ENCODE data around the gene PRUNE2. TPM values are rescaled to one million over a fixed set of nuclear protein-coding genes. Genes with fewer than 3 reads are reported as not detected.

The PRUNE2 gene
- total RNA-seq, 1 experiment from 2014 or later, result 2.0 TPM

DNA sequence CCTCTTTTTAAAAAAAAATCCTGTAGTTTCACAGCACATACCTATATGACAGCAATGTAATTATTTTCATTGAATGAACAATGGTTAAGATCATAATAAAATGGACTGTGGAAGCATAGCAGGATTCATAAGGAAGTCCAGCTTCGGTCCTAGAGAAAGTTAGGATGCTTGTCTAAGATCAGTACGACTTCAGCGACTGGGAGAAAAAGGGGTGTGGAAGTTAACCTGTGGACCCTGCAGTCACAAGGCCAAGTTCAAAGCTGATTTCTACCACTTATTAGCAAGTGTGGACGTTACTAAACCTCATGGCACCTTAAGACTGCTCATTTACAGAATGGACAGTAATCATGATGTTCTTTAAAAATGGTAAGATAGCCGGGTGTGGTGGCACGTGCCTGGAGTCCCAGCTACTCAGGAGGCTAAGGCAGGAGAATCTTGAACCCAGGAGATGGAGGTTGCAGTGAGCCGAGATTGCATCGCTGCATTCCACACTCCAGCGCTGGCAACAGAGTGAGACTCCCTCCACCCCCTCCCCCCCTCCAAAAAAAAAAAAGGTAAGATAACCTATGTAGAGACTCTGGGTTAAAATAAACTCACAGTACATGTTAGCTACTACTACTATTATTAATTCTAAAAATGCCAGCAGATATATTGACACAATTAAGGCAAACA is 213.3 kb downstream of the PRUNE2 start:
- DNase-seq (ENCODE audit: low read depth), result no peak

DNA sequence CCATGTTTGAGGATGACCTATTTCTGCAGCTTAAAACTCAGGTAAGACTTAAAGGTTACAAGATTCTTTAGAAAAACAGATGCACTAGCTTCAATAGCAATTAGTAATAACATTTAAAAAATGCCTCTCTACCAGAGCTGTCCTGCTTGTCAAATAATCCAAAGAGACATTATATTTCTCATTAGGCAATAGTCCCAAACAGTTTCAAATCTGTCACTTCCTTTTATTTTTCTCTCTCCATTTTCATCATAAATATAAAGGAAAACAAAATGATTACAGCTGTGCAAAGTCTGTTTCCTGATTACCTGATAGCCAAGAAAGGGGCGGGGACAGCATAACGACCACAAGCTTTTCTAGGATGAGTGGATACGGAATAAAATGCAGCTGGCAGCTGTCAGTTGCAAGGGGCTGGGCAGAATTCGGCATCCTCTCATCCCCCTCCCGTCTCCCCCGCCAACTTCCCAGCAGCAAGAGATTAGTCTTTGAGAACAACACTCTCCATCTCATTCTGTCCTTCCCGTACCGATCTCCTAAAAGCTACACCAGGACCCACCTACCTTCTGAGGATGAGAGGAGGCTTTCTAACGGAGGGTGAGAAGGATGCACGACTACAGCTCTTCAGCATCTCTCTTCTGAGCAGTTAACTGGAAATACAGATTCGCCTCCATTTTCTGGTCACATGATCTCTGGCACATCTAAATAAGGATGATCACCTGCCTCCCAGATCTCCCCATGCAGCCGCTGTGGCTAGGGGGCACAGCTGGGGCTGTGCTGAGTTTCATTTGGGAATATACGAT is 214.2 kb downstream of the PRUNE2 start:
- no peak for DNase-seq (ENCODE audit: low read depth)

DNA sequence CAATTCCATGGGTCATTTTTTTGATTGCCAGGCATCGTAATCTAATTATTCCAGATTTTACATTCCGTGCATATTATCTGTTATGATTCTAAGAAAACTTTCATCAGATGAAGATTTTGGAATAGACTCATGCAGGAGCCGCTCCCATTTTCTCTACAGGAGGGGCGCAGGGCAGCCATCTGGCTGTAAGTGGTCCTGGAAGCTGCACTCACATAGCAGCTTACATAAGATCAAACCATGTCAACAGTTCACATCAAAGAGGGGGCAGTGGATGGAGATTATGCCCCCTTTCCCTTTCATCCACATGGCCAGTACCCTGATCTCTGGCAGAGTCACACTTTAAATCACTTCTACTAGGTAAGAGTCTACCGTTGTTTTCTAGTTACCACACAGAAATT is 214.9 kb downstream of the PRUNE2 start:
- no peak for DNase-seq (ENCODE audit: low read depth)

DNA sequence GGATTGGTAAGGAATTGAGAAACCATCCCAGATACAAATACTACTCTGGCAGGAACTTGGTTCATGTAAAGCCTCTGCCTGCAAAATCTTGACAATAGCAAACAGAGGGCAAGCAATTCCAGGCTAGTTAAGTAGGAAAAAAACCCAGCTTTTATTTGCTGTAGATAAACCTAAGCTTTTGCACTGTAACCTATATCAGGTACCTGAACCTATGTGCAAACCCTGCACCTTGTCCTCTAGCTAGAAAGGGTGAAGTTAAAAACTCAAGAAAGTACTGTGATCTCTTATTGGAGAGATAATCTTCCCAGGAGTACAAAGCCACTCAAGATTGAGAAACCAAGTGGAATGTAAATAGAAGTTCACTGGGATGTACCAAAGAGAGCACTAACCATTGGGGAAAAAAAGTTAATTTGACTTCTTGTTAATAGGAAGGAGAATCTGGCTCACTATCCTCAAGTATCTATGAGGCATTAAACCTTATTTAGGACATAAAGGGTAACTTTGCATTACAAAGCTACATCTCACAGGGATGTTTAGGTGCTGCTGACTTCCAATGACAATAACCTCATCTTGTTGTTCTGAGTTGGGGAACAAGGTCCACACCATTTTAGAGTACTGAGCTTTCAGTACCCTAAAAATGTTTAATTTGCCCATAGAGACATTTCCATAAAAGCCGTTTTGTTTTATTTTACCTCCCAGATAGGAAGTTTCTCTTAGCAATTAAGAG is 215.5 kb downstream of the PRUNE2 start:
- no peak for DNase-seq (ENCODE audit: low read depth)

DNA sequence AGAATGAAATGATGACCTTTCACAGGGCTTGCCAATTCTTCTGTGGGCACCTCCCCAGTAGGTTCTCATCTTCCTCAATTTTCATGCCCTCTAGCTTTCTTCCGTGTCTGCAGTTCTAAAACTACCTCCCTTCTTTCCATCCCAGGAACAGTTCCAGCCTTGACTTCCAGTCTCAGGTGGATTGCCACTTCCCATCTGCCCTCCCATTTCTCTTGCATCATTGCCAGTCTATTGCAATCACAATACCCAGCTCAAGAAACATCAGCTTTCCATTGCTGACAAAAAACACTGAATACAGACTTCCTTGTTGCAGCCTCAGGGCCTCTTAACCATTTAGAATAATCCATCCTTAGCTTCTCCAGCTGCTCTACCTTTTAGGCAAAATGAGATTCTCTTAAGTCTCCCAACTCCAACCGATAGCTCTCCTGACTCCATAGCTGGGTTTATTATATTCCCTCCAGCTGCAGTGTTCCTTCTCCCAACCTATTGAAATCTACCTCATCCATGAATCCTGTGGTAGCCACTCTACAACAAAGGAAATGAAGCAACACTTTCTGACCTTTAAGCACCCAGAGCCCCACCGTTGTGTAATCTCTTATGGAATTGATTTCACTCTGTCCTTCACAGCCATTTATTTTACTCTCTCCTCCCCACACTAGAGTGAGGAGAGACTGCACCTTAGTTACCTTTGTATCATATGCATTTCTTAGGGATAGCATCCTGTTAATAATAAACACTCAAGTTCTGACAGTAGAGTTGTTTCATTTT is 217.3 kb downstream of the PRUNE2 start:
- DNase-seq (ENCODE audit: low read depth), result no peak

DNA sequence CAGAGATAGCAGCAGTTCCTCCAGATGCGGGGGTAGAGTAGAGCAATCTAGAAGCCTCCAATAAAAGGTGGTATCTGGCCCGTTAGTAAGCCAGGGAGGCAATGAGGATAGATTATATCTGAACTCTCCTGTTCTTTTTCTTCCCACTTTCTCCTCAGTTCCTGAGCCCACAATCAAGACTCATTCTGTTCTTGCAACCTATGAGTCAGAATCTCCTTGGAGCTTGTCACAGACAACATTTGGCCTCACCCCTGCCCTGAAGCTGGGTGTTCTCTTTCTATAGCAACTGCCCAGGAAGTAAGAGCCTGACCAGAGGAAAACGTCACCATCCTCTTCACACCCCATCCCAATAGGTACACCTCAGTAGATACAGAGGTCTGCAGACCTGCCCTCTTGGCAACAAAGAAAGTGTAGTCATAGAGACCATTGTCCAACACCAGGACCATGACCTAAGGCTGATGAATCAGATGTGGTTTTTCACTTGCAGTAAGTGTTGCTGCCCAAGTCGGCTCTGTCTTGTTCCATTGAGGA is 218.0 kb downstream of the PRUNE2 start:
- peak; percentile 78 for DNase-seq (ENCODE audit: low read depth)

DNA sequence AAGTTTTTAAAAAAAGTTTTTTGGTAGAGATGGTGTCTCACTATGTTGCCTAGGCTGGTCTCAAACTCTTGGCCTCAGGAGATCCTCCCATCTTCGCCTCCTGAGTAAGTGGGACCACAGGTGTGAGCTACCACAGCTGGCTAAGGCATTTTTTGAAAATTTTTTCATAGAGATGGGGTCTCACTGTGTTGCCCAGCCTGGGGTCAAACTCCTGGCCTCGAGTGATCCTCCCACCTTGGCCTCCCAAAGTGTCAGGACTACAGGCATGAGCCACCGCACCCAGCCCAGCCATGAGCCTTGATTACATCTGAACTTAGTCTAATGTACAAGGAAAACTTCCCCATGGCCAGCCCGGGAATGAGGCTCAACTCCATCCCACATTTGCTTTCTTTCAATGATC is 219.2 kb downstream of the PRUNE2 start:
- no peak for DNase-seq (ENCODE audit: low read depth)

DNA sequence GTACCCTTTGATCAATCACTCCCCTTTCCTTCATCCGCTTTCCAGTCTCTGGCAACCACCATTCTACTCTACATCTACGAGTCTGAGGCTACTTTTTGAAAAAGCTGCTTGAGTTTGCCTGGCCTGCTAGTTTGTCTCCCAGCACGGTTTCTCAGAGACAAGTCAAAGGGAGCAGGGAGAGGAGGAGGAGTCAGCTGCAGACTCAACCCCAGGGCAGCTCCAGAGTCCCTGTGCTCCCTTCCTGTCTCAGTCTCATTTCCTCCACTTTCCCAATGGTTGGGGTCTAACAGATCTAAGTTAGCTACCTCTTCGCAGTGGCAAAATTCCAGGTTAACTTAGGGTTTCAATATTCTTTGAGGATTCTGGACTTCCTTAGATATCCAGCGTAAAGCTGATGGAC is 221.7 kb downstream of the PRUNE2 start:
- DNase-seq (ENCODE audit: low read depth), result no peak

DNA sequence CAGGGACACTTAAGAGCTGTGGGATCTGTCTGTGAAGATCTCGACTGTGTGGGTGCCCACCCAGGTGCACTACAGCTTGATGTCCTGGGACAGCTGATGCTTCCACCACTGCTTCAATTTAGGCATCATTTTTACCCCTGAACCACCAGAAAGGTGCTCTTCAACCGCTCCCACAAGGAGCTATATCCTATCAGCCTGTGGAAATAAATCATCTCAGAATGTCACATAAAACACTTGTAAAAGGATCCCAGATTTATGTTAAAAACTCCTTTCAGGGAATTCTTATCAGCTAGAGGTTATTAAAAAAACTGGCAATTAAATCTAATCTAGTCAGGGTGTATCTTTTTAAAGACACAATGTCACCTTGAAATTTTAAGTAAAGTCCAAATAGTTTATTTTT is 224.4 kb downstream of the PRUNE2 start:
- no peak for DNase-seq (ENCODE audit: low read depth)

DNA sequence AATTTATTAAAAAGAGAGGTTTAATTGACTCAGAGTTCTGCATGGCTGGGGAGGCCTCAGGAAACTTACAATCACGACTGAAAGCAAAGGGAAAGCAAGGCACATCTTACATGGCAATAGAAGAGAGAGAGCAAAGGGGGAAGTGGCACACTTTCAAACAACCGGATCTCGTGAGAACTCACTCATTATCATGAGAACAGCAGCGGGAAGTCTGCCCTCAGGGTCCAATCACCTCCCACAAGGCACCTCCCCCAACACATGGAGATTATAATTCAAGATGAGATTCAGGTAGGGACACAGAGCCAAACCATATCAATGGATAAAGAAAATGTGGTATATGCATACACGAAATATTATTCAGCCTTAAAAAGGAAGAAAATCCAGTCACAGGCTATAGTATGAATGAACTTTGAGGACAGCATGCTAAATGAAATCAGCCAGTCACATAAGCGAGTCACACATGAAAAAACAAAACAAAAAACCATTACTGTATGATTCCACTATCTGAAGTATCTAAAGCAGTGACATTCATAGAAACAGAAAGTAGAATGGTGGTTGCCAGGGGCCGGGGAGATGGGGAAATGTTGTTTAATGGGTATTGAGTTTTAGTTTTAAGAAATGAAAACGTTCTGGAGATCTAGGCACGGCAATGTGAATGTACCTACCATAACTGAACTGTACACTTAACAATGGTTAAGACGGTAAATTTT is 225.0 kb downstream of the PRUNE2 start:
- DNase-seq (ENCODE audit: low read depth), result no peak

DNA sequence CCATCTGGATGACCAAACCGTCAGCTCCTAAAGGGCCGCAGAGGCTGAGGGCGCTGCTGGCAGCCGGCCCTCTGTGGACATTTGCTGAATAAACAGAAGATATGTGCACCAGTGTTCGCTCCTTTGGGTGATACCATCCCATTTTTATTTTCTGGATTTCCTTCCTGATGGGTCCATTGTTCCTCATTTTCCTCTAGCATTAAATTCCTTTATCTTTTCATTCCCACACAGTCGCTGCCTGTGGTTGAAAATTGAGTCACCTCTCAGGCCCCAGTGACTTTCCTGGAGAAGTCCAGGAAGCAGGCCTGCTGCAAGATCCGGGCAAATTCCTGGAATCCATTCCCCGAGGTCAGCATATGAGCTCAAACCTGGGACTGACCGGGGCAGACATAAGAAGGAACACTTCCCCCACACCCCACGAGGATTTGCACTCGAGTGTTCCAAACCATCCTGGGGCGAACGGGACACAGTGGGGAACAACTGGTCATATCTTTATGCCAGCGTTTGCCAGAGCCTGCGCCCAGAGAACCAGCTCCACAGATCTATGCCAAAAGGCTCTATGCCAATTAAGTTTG is 228.3 kb downstream of the PRUNE2 start:
- peak; percentile 55 for DNase-seq (ENCODE audit: low read depth)

DNA sequence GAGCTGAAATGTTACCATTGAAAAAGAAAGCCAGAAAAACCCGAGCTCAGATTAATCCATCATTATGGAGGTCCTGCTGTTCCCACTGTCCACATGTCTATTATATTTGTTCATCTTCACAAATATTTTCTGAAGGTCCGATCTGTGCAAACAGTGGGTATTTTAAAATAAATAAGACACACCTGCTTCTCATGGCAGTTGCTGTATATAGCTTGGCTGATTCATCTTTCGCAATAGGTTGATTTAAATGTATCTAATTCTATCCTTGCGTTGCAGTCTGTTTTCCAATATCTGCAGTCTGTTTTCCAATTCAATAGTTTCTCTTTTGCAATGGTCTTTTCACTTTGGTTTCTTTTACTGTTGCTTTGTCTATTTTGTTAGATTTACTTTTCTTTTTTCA is 229.1 kb downstream of the PRUNE2 start:
- no peak for DNase-seq (ENCODE audit: low read depth)

DNA sequence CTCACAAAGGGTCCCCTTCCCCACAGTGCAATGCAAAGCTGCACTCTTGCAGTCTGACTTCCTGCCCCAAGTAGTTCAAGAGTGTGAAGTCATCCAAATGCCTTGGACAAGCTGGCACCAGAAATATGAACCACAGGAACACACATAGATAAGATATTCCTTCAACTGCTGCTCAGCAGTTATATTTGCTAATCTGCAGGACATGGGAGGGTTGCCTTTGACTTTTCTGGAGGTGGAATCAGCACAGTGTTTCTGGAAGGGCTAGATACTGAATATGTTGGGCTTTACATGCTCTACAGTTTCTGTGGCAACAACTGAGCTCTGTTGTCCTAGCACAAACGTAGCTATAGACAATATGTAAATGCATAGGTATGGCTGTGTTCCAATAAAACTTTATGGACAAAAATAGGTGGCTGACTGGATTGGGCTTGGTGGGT is 238.4 kb downstream of the PRUNE2 start:
- peak; percentile 61 for DNase-seq (ENCODE audit: low read depth)

DNA sequence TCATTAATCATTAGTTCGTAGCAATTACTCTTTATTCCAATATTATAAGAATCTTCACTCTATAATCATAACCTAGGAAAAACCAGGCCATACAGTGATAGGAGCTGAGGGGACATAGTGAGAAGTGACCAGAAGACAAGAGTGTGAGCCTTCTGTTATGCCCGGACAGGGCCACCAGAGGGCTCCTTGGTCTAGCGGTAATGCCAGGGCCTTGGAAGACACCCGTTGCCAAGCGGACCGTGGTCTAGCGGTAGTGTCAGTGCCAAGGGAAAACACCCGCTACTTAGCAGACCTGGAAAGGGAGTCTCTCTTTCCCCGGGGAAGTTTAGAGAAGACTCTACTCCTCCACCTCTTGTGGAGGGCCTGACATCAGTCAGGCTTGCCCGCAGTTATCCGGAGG is 239.9 kb downstream of the PRUNE2 start:
- peak; percentile 79 for DNase-seq (ENCODE audit: low read depth)

DNA sequence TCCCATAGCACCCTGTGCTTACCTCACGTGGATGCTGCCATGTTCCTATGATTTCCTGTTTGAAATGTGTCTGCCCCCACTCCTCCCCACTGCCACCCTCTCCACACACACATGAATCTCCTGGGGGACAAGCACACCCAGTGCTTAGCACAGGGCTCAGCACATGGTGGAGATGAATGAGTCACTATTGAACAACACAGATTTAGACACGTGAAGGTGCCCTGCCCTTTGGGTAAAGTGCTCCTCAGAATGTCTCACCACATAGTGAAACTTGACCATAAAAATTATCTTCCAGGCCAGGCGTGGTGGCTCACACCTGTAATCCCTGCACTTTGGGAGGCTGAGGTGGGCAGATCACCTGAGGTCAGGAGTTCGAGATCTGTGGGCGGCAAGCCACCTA is 240.5 kb downstream of the PRUNE2 start:
- no peak for DNase-seq (ENCODE audit: low read depth)

DNA sequence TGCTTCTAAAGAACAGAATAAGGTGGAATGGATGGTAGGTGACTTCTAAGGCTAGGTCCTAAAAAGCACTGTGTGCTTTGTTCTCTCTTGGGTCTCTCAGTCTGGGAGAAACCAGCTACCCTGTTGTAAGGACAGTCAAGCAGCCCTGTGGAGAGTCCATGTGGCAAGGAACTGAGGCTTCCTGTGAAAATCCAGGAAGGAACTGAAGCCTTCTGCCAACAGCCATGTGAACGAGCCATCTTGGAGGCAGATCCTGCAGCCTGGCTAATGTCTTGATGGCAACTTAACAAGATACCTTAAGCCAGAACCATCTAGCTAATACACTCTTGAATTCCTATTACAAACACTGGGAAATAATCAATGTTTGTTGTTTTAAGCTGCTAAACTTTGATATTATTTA is 241.8 kb downstream of the PRUNE2 start:
- no peak for DNase-seq (ENCODE audit: low read depth)

DNA sequence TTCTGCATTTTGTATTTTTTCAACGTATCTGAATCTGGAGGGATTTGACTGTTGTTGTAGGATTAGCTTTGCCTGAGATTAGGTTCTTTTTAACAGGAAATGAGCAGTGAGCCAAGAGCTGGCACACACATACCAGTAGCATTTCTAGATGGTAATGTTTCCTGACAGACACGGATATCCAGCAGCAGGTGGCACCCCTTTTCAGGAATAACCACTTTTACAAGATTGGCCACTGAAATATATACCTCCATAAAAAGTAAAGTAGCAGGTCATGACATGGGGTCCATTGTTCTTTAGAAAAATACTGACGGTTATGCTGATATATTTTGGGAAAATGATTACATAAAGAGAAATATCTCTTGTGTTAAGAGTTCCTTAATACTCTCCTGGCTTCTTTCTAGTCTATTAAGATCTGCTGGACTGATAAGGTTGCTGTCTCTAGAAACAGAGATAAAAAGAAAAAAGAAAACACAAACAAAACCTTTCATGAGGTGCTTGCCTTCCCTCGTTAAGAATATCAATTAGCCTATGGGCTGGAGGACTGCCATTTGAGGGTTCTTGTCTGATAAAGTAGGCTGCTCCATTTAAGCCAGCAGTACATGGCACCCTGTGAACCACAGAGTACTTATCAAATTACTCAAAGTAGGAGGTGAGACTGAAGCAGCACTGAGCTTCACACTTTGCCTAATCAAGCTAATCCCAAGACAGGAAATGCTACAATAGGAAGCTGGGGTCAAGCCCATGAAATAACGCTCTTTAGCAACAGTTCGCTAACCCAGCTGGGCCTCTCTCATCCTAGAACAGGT is 243.2 kb downstream of the PRUNE2 start:
- no peak for DNase-seq (ENCODE audit: low read depth)

DNA sequence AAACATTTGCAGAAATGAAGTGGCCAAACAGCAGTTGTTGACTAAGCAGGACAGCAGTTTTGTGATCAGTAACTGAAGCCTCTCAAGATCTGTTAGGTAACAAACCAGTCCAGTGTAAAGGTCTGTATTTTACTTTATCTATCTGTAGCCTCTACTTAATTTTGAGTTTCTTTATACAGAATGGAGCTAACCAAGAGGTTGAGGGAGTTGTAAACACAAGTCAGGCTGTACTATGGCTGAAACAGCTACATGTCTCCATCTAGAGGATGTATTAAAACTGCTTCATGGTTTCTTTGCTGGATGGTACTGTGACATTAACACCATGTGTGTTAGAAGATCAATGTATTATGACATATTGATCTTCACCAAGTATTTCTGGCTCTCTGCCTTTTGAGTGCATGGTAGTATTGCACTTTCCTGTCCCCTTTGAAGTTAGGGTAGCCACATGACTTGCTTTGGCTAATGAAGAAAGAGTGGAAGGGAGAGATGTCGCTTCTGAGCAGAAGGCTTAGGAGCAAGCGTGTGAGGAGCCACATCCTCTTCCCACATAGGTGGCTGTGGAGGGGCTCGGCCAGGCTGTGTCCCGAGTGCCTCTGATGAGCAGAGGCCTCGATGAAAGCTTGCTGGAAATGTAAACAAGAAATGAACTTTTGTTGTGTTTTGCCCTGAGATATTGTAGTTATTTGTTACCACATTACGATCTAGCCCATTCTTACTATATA is 247.2 kb downstream of the PRUNE2 start:
- DNase-seq (ENCODE audit: low read depth), result peak; percentile 46

DNA sequence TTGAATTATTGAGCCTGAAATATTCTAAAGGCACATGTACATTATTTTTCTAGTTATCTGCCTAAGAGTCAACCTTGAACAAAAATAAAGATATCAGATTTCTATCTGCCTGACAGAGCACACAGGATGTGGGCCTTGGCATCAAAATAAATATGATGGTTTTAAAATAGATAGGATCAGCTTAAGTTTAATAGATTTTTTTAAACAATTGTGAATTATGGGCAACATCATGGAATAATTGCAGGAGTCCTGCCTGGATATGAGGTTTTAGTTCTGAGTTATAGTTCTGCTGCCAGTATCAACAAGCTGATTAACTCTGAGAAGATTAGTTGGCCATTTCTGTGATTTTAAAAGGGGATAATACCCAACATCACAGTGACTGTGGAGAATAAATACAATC is 248.6 kb downstream of the PRUNE2 start:
- DNase-seq (ENCODE audit: low read depth), result no peak
